GM18502 (cell line): Measurements from ENCODE around the gene CLEC19A.

ENCODE experiments used
- ATAC-seq: cut with Tn5 transposase; IDR thresholded peaks from one replicate; pipeline ENCODE4 v1.9.1; 2021; ENCODE audit warnings: mild to moderate bottlenecking; ENCODE audit not compliant: unreplicated experiment, poor library complexity

CLEC19A gene

DNA sequence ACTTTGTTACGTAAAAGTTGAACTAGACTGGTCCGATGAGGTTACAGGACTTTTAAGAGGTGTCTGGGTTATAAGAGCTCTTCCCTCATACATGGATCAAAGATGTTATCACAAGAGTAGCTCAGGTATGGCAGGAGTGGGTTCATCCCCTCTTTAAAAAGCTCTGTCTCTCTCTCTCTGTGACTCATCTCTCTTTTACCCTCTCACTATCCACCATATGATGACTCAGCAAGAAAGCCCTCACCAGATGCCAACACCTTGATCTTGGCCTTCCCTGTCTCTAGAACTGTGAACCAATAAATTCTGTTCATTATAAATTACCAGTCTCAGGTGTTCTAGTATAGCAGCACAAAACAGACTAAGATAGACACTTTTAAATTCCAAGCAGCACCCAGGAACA lies 1.9 kb upstream of the CLEC19A start:
- no peak for ATAC-seq

DNA sequence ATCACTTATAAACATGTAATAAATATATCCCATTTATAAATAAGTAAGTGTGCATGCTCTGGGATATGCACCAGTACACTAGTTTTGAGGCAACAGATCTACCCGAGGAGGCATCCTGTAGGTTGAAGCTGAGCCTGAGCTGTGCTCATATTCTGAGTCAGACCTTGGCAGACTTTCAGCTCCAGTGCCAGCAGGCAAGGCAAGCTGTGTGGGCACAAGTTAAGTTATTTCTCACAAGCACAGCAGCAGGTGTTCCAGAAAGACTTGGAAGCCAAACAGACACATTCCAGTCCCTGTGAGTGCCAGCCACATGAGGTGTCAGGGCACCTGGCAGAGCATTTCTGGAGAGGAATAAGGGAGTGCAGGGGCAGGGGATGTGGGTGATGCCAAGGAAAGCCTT lies 1.3 kb upstream of the CLEC19A start:
- ATAC-seq = no peak

DNA sequence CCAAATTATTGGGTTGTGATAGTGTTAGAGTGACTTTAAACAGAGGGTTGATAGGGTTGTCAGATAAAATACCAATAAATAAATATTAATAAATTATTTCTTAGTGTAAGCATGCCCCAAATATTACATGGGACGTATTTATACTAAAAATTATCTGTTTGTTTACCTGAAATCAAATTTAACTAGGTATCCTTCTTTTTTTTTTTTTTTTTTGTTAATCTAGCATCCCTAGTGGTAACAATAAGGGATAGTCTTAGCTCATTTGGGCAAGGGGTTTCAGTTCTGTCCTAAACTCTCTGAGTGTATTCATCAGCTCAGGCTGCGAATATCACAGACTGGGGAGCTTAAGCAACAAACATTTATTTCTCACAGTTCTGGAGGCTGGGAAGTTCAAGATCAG lies 1.3 kb downstream of the CLEC19A start:
- no peak for ATAC-seq

DNA sequence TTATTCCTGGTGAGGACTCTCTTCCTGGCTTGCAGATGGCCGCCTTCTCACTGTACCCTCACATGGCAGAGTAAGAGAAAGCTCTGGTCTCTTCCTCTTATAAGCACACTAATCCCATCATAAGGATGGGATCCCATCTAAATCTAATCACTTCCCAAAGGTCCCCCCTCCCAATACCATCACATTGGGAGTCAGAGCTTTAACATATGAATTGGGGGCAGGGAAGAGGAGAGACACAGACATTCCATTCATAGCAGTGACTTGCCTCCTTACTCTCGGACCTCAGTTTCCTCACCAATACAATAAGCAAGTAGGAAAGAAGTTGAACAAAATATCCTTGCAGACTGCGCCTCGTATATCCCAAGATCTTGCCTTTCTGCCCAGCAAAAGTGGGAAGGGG lies 1.7 kb downstream of the CLEC19A start:
- no peak for ATAC-seq

DNA sequence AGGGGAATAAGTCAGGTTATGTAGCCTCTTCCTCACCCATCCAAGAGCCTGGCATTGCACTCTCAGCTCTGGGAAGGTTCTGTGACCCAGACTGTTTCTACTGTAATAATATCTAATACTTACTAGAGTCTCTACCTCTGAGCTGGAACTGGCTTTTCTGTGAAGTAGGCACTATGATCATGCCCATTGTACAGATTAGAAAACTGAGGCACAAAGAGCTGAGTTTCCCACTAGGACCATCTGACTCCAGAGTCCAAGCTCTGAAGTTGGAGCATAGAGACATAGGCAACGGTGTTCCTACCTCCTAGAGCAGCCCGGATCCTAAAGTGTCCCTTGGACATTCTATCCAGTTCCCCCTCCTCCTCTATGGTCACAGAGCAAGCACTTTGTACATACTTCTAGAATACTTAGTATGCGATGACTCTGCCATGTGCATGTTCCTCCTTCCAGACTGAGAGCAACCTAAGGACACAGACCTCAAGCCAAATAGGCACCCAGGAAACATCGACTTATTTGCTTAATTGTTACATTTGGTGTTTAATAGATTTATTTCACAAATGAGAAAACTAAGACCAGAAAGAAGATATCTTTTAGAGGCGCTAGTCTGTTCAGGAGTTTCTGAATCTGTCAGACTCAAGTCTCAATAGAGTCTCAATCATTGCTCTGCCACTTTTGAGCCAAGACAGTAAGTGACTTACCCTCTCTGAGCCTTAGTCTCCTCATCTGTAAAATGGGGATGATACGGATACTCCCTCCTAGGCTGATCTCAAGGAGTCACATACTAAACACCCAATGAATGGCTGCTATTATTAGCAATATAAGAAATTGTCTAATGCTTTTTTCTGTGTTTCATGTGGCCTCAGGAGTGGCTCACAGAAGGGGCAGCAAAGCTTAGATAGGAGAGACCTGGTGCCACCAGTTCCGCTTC lies 3.6 kb downstream of the CLEC19A start:
- no peak for ATAC-seq

DNA sequence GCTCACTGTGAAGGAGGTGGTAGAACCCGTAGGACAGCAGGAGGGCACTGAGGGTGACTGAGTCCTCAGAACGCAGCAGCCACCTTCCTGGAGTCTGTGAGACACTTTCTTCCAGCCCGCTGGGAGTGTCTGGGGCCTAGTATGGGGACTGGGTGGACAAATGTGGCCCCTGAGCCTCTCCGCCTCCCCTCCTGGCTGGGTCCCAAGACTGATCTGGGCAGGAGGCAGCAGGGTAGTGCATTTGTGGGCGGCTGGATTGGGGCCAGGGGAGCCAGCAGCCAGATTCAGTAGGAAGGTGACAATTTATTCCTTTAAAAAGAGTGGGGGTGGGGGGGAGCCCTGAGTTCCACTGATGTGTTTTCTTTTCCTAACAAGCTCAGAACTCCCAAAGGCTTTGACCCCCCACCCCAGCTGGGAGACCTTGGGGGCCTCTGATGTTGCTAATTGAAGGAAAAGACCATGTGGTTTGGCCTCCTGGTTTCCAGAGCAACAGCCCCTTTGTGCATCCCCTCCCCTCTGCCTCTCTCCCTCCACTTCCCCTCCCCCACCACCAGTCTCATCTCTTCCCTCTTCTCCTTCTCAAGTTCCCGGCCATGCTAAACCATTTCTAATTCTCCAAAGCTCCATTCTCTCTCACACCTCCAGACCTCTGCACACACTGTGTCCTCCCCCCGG lies 4.4 kb downstream of the CLEC19A start:
- ATAC-seq = no peak

DNA sequence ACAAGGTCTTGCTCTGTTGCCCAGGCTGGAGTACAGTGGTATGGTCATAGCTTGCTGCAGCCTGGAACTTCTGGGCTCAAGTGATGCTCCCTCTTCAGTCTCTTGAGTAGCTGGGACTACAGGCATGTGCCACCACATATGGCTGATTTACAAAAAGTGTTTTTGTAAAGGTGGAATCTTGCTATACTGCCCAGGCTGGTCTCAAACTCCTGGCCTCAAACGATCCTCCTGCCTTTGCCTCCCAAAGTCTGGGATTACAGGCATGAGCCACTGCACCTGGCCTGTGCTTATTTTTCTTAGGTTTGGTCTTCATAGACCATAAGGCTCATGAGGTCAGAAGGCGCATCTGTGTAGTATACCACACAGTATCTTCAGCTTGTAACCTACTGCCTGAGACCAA lies 5.3 kb downstream of the CLEC19A start:
- ATAC-seq = no peak

DNA sequence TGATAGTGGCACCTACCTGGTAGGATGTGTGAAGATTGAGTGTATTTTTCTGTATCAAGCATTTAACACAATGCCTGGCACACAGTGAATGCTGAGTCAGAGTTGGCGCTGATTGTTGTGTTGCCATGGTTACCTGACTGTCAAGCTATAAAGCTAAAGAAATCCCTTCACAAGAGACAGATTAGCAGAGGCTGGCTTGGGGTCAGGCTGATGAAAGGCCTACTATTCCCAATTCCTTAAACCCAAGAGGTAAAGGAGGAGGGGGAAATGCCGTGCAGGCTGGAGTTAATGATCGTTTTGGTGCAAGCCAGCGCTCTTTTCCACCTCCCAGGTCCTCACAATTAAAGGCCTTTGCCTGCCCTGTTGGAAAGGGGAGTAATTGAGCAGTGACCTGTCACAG lies 5.9 kb downstream of the CLEC19A start:
- no peak for ATAC-seq

DNA sequence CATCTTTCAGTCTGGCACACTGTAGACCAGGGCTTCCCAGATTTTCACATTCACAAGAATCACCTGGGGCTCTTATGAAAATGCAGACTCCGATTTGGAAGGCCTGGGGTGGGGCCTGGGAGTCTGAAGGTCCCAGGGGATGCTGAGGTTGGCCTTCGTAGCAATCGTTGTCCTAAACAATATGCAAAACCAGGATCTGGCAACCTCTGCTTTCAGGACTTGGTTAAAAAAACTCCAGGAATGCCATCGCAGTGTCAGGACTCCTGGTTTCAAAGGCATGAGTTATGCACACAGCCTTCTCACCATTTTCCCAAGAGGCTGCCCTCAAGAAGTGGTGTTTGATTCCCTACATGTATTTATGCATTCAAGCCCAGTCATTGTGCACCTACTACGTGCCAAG lies 6.7 kb downstream of the CLEC19A start:
- no peak for ATAC-seq

DNA sequence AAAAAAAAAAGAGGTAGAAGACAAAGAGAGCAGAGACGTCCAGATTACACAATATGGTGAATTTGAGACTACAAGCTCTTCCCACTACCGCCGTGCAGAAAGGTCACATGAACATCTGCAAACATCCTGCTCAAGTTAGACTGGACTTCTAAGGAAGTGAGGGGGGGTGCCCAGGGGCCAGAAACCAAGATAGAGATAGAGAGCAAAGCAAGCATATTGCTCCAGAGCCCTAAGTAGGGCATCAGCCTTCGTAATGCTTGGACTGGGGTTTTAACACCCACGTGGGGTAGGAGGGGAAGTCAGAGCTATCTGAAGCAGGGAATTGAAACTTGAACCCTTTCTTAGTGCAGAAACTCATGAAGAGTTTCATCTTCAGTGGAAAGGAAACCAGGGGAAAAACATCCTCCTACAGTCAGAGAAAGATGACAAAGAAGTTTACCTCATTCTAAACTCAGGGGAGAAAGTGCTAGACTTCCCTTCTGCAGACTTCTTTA lies 8.7 kb downstream of the CLEC19A start:
- ATAC-seq = peak; percentile 85

DNA sequence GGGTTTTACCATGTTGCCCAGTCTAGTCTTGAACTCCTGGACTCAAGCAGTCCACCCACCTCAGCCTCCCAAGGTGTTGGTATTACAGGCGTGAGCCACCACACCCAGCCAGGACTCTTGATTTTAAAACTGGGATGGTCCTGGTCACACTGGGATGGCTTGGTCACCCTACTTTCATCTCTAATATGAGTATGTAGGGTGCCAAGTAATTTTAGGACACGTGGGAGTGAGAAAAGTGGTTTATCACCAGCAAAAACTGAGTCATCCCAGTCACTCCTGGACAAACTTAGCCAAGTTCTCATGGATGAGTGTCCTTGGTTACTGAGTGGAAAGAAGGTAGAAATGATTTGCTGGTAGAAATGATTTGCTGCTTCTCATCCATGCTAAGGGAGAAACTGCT lies 9.9 kb downstream of the CLEC19A start:
- no peak for ATAC-seq

DNA sequence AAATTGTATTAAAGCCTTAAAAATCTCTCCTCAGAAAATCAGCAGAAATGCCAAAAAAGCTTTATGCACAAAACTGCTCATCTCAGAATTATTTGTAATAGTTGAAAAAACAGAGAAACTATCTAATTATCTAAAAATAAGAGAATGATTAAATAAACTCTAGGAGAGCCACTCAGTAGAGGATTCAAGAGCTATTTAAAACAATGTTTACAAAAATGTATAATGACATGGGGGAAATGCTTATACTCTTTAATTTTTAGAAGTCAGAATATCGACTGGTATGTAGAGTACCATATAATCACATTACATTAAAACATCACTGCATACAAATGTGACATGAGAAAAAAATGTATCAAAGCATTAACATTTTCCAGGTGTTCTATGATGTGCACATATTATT lies 11.9 kb downstream of the CLEC19A start:
- ATAC-seq = no peak

DNA sequence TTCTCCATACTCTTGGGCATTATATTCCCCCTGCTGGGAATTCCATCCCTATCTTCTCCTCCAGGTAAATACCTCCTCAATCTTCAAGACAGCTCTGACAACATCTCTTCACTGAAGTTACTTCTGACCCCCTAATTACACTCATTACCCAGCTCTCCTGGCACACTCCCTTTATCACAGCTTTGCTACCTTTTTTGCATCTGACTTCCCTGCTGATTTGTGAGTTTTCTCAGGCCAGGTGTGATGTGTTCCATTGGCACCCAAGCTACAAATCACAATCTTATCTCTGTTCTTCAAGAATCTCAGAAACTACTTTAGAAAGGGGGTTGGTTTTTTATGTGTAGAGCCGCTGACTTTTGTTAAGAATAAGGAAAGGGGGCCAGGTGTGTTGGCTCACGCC lies 14.0 kb downstream of the CLEC19A start:
- ATAC-seq = no peak

DNA sequence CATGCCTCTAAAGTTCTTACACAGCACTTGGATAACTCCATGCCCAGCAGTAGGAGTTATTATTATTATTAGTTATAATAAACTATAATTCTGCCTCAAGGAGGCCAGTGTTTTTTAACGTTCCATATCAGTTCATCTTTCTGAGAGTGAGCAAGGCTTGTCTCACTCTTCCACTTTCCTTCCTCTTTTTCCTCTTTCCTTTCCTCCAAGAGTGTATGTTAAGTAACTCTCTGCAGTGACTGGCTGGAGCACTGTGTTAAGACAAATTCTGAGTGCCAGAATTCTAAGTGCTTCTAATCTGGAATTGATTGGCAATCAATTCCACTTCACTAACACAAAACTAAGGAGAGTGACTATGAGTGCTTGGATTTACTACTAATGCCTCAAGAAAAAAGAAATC lies 16.4 kb downstream of the CLEC19A start:
- ATAC-seq = no peak

DNA sequence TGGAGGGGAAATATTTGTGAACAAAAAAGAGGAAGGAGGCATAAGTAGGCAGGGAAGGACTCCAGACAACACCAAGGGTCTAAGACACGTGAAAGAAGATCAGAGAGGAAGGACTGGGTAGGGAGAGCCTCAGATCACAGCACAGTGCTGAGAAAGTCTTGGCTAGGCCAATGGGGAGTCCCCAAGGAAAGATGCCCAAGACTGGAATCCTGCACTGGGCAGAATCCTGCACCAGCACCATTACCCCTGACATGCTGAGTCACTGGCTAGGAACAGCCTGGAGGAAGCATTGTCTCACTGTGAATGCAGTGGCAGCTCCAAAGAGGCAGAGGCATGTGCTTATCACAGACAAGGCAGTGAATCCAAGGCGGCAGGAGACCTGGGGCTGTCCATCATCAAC lies 19.2 kb downstream of the CLEC19A start:
- no peak for ATAC-seq

DNA sequence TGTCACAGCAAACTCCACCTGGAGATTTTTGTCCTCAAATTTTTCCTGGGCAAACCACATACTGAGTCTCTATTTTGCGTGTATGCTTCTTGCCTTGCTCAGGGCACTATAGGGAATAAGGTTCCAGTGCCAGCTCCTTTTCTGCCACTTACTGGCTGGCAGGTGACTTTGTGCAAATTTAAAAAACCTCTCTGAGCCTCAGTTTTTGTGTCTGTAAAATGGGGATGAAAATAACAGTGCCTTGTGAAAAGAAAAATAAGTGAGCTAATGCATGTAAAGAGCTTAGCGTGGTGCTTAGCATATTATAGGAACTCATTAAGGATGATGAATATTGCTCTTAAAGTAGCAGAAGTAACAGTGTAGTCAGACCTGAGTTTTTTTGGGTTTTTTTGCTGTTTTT lies 19.9 kb downstream of the CLEC19A start:
- no peak for ATAC-seq

DNA sequence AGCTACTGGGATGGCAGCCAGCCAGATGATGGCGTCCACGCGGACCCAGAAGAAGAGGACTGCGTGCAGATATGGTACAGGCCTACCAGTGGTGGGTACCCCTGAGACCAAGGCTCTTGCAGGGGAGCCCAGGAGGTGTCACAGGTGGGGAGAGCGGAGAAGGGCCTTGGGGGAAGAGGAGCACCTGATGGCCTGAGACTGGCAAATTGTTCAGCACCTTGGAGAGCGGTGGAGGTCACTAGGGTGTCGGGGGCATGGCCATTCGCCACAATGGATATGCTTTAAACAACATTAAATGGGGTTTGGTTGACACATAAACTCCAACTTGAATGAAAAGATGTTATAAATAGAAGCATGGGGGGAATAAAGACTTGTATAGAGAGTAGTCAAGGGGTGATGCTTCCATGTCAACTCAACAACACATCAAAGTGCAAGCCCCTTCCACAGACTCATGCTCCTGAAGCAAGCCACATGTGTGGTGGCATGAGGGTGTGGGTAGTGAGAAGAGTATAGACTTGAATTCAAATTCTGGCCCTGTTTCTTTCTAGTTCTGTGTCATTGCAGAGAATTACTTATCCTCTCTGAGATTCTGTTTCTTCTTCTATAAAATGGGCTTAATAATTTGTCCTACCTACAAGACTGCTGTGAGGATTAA lies 22.2 kb downstream of the CLEC19A start:
- no peak for ATAC-seq

DNA sequence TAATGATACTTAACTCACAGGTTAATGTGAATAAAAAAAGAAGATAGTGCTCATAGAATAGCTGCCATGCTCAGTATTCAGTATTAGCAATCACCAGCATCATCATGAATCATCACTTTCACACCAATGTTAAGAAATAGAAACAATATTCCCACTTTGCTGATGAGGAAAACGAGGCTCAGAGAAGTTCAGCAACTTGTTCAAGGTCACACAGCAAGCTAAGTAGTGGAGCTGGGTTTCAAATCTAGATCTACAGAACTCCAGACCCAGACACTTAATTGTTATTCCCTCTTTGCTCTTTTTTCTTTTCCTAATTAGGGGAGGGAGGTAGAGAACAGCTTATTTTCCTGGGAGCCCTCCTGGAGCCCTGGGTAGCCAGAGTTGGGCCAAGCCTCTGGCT lies 22.9 kb downstream of the CLEC19A start:
- ATAC-seq = no peak

DNA sequence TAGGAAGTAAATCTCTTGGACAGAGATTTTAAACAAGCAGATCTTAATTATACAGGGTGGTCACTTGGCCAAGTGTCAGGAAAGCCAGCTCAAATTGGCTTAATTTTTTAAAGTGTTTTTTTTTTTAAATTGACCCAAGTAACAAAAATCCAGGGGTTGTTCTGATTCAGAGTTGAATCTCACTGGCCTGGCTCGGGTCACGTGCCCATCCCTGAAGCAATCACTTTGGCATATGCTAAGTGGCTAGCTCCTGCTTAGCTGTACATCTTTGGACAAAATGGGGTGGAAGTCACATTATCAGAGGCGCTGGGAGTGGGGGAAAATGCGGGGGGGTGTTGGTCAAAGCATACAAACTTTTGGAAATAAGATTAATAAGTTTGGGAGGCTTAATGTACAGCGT lies 23.6 kb downstream of the CLEC19A start:
- no peak for ATAC-seq

DNA sequence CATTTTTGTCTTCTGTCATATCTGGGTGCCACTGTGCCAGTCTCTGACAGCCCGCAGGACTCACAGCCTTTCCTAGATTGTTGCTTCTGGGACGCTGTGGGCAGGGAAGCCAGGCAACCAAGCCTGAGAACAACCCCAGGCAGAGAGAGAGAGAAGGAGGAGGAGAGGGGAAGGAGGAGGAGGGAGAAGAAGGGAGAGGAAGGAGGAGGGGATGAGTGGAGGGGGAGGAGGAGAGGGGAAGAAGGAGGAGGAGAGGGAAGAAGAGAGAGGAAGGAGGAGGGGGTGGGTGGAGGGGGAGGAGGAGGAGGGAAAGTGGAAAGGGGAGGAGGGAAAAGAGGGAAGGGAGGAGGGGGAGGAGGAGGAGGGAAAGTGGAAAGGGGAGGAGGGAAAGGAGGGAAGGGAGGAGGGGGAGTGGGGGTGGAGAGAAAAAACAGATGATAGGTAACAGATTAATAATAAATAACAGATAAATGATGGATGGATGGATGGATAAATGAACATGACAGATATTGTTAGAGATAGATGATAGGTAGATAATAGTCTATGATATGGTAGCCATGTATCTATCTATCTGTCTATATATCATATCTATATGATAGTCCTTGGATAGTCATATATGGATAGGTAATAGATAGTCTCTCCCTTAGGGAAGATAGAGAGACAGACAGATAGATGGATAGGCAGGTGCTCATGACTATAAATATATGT lies 29.3 kb downstream of the CLEC19A start:
- no peak for ATAC-seq
